Measurements from ENCODE around the gene DDX19B. TPM values are rescaled to one million over a fixed set of nuclear protein-coding genes. Genes with fewer than 3 reads are reported as not detected.

Gene DDX19B
- total and polyA plus RNA-seq, 9 of the 15 experiments (the other 6 are each of a cell fraction or from before 2014, with no cell fraction given) = 7.0 to 32.9 (median 19.3) TPM

DNA sequence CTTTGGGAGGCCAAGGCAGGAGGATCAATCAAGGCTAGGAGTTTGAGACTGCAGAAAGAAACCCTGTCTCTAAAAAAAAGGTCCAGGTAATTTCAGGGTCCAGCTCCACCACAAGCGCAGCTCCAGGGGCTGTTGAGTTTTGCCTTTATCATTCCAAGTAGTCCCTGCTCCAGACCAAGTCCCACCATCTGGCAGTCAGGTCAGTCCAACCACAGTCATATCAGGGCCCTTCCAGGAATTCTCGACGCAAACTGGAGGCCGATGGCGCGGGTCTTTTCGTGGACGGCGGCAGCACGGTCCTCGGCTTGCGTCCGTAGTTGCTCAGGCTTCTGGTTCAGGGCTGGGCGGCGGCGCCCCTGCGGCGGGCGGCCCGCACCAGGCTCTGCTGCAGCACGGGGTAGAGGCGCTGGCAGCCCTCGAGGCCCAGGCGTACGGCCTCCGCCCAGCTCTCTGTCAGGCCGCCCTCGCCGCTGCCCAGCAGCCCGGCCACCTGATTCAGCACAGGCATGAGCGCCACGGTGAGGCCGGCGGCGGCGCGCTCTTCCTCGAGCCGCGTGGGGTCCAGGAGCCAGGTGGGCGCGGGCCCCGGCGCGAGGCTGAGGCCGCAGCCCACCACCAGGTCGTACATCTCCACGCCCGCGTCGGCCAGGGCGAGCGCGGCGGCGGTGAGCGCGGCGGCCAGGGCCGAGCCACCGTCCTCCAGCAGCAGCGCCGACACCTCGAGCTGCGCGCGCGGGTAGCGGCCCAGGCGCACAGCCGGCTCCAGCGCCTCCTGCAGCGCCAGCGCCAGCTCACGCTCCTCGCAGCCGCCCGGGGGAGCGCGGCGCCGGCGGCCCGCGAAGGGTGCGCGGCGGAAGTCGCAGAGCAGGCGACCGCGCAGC, 48.0 kb upstream of the DDX19B start (continued):
- TF ChIP-seq, protein P1, sequence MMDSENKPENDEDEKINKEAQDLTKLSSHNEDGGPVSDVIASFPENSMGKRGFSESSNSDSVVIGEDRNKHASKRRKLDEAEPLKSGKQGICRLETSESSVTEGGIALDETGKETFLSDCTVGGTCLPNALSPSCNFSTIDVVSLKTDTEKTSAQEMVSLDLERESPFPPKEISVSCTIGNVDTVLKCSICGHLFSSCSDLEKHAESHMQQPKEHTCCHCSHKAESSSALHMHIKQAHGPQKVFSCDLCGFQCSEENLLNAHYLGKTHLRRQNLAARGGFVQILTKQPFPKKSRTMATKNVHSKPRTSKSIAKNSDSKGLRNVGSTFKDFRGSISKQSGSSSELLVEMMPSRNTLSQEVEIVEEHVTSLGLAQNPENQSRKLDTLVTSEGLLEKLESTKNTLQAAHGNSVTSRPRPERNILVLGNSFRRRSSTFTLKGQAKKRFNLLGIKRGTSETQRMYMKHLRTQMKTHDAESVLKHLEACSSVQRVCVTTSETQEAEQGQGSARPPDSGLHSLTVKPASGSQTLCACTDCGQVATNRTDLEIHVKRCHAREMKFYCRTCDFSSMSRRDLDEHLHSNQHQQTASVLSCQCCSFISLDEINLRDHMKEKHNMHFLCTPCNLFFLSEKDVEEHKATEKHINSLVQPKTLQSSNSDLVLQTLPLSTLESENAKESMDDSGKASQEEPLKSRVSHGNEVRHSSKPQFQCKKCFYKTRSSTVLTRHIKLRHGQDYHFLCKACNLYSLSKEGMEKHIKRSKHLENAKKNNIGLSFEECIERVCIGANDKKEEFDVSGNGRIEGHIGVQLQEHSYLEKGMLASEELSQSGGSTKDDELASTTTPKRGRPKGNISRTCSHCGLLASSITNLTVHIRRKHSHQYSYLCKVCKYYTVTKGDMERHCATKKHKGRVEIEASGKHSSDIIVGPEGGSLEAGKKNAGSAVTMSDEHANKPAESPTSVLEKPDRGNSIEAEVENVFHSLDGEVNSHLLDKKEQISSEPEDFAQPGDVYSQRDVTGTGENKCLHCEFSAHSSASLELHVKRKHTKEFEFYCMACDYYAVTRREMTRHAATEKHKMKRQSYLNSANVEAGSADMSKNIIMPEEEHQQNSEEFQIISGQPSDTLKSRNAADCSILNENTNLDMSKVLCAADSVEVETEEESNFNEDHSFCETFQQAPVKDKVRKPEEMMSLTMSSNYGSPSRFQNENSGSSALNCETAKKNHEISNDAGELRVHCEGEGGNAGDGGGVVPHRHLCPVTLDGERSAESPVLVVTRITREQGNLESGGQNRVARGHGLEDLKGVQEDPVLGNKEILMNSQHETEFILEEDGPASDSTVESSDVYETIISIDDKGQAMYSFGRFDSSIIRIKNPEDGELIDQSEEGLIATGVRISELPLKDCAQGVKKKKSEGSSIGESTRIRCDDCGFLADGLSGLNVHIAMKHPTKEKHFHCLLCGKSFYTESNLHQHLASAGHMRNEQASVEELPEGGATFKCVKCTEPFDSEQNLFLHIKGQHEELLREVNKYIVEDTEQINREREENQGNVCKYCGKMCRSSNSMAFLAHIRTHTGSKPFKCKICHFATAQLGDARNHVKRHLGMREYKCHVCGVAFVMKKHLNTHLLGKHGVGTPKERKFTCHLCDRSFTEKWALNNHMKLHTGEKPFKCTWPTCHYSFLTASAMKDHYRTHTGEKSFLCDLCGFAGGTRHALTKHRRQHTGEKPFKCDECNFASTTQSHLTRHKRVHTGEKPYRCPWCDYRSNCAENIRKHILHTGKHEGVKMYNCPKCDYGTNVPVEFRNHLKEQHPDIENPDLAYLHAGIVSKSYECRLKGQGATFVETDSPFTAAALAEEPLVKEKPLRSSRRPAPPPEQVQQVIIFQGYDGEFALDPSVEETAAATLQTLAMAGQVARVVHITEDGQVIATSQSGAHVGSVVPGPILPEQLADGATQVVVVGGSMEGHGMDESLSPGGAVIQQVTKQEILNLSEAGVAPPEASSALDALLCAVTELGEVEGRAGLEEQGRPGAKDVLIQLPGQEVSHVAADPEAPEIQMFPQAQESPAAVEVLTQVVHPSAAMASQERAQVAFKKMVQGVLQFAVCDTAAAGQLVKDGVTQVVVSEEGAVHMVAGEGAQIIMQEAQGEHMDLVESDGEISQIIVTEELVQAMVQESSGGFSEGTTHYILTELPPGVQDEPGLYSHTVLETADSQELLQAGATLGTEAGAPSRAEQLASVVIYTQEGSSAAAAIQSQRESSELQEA (IDR thresholded peaks at IDR 0.05; ENCODE audit: low read depth) = no peak
- TF ChIP-seq ZBTB2 (IDR thresholded peaks at IDR 0.05) (no peak), MGA (IDR thresholded peaks at IDR 0.05) (peak; percentile 57), MAFF (IDR thresholded peaks at IDR 0.05; ENCODE audit: low read length) (no peak)

All from K562 (cell line).